ENCODE results near the gene OTX1. TPM values are rescaled to one million over a fixed set of nuclear protein-coding genes. Genes with fewer than 3 reads are reported as not detected.

OTX1 gene
- total RNA-seq, 1 donor from 2014 or later: 0.10 TPM

DNA sequence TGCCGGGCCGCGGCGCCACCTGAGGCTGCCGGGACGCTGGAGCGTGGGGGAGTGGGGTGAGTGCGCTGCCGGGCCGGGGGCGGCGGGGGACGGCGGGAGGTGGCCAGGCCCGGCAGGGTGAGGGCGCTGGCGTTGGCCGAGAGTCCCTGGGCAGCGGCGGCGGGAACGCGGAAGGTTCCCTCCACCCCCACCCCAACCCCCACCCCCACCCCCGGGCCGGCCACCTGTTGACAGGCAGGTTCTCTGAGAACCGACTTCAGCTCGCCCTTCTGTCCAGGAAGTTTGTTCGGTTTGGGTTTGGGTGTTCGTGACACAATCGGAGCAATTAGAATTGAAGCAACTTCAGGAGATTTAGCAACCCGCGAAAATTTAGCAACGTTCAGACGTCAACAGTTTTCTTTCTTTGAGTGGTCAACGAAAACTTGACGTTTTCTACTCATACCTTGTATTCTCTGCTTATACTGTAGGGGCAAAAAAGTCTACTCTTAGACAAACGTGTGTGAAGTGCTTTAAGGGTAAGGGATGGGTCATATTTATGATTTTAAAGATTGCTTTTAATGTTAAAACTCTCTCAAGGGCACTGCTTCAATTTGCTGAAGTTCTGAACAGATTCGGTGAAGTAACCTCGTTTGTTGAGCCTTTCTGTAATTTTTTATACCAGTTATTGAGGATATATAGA is 9.3 kb downstream of the OTX1 start:
- no peak for DNase-seq (ENCODE audit: low spot score)
- H3K36me3 Mint-ChIP-seq (ENCODE audit: low read depth): peaks cover 11% of the 10 kb centered on the region
- TF ChIP-seq, protein P1, sequence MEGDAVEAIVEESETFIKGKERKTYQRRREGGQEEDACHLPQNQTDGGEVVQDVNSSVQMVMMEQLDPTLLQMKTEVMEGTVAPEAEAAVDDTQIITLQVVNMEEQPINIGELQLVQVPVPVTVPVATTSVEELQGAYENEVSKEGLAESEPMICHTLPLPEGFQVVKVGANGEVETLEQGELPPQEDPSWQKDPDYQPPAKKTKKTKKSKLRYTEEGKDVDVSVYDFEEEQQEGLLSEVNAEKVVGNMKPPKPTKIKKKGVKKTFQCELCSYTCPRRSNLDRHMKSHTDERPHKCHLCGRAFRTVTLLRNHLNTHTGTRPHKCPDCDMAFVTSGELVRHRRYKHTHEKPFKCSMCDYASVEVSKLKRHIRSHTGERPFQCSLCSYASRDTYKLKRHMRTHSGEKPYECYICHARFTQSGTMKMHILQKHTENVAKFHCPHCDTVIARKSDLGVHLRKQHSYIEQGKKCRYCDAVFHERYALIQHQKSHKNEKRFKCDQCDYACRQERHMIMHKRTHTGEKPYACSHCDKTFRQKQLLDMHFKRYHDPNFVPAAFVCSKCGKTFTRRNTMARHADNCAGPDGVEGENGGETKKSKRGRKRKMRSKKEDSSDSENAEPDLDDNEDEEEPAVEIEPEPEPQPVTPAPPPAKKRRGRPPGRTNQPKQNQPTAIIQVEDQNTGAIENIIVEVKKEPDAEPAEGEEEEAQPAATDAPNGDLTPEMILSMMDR (IDR thresholded peaks at IDR 0.05): no peak
- no peak overlapping the region for H3K4me3 Mint-ChIP-seq (ENCODE audit: unreplicated experiment)
- peaks cover 35% of the 10 kb centered on the region for H3K4me1 Mint-ChIP-seq (ENCODE audit: low read depth)
- no peak overlapping the region for H3K27ac Mint-ChIP-seq (ENCODE audit: unreplicated experiment)
- H3K9me3 Mint-ChIP-seq (ENCODE audit: low read depth): peaks cover 5% of the 10 kb centered on the region
- H3K27me3 Mint-ChIP-seq (ENCODE audit: low read depth): peaks cover 76% of the 10 kb centered on the region

DNA sequence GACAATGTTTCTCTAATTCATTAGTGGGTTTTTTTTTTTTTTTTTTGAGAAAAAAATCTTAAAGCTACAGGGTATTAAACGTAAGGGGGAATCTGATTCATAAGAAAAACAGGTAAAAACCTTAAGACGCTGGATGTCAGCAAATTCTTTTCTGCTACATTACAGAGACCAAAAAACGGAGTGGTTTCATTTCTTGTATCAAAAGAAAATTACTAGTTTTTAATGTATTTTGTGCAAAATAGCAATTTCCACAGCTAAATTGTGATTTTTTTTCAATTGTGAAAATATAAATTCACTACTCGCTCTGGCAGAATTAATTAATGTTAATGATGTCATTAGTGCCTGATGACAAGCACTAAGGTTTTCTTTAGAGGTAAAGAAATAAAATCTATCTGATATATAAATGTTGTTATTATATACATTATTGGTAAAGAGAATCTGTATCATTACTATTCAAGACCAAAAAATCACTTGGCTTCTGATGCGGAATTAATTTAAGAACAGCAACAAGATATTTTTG is 9.9 kb downstream of the OTX1 start:
- H3K4me3 Mint-ChIP-seq (ENCODE audit: unreplicated experiment): no peak overlapping the region
- H3K9me3 Mint-ChIP-seq (ENCODE audit: low read depth): peaks cover 5% of the 10 kb centered on the region
- TF ChIP-seq, protein P1 (IDR thresholded peaks at IDR 0.05): no peak
- H3K27me3 Mint-ChIP-seq (ENCODE audit: low read depth): peaks cover 74% of the 10 kb centered on the region
- H3K27ac Mint-ChIP-seq (ENCODE audit: unreplicated experiment): no peak overlapping the region
- H3K4me1 Mint-ChIP-seq (ENCODE audit: low read depth): peaks cover 29% of the 10 kb centered on the region
- H3K36me3 Mint-ChIP-seq (ENCODE audit: low read depth): peaks cover 11% of the 10 kb centered on the region
- no peak for DNase-seq (ENCODE audit: low spot score)

DNA sequence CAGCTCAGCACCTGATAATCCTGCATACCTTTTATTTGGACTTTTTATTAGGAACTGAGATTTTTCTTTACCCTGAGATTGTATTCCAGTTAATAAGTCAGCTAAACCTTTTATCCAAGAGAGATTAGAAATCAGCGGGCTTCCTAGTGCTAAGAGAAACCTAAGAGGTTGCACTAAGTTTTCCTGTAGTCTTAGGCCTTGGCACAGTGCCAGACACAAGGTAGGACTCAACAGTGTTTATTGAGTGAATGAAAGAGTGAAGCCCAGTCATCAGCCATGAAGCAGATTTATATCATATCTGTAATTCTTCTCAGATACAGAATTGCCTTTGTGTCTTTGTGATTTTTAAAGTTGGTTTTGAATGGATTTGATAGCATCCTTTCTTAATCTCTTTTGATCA is 13.6 kb downstream of the OTX1 start:
- Mint-ChIP-seq H3K36me3 (ENCODE audit: low read depth) (peaks cover 7% of the 10 kb centered on the region), H3K27me3 (ENCODE audit: low read depth) (peaks cover 71% of the 10 kb centered on the region), H3K27ac (ENCODE audit: unreplicated experiment) (no peak overlapping the region), H3K4me1 (ENCODE audit: low read depth) (peaks cover 5% of the 10 kb centered on the region), H3K4me3 (ENCODE audit: unreplicated experiment) (no peak overlapping the region), H3K9me3 (ENCODE audit: low read depth) (peaks cover 10% of the 10 kb centered on the region)
- DNase-seq (ENCODE audit: low spot score): no peak
- TF ChIP-seq, protein P1 (IDR thresholded peaks at IDR 0.05): no peak

DNA sequence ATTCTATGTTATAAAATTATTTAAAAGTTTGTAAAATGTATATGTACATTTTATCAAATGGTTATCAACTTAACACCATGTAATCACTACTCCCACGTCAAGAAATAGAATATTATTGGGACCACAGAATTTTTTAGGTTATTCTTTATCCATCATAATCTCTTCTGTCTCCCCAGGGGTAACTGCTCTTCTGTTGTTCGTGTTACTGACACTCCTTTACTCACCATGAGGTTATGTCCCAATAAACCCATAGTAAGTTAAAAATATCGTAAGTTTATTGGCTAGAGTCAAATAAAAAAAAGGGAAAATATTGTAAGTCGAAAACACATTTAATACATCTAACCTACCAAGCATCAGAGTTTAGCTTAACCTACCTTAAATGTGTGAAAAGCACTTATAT is 14.0 kb downstream of the OTX1 start:
- TF ChIP-seq, protein P1 (IDR thresholded peaks at IDR 0.05): no peak
- peaks cover 5% of the 10 kb centered on the region for H3K4me1 Mint-ChIP-seq (ENCODE audit: low read depth)
- no peak overlapping the region for H3K4me3 Mint-ChIP-seq (ENCODE audit: unreplicated experiment)
- H3K27me3 Mint-ChIP-seq (ENCODE audit: low read depth): peaks cover 74% of the 10 kb centered on the region
- peaks cover 10% of the 10 kb centered on the region for H3K9me3 Mint-ChIP-seq (ENCODE audit: low read depth)
- H3K36me3 Mint-ChIP-seq (ENCODE audit: low read depth): peaks cover 7% of the 10 kb centered on the region
- H3K27ac Mint-ChIP-seq (ENCODE audit: unreplicated experiment): no peak overlapping the region
- no peak for DNase-seq (ENCODE audit: low spot score)

DNA sequence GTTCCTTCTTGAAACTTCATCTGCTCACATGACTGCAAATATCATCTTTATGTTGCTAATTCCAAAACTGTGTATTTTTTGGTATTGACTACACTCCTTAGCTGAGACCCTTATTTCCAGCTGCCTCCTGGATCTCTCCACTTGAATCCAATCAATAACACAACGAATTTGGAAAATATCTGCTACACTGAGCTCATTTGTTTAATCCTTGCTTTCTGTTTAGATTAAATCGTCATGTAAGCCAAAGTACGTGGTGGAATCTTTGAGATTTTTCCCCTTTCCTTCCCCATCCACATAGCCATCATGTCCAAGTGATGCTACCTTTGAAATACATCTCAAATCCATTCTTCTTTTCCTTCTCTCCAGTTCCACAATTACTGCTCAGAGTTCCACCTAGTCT is 15.6 kb downstream of the OTX1 start:
- Mint-ChIP-seq H3K27me3 (ENCODE audit: low read depth) (peaks cover 66% of the 10 kb centered on the region), H3K9me3 (ENCODE audit: low read depth) (peaks cover 10% of the 10 kb centered on the region), H3K36me3 (ENCODE audit: low read depth) (peaks cover 4% of the 10 kb centered on the region), H3K4me1 (ENCODE audit: low read depth) (no peaks in the 10 kb centered on the region), H3K4me3 (ENCODE audit: unreplicated experiment) (no peak overlapping the region), H3K27ac (ENCODE audit: unreplicated experiment) (no peak overlapping the region)
- TF ChIP-seq, protein P1 (IDR thresholded peaks at IDR 0.05): no peak
- no peak for DNase-seq (ENCODE audit: low spot score)
